Activated CD8-positive, alpha-beta memory T cell treated with anti-CD3 and anti-CD28 coated beads, Interleukin-2, amount 50 U/mL, for 1 hour (primary cell): Measurements from ENCODE around the gene SLC35G3.
"Not testable (repeated sequence)": the region's sequence is repeated elsewhere in the genome, so short reads cannot be mapped to it uniquely, and the experiment has no call there.

Experiments
- DNase-seq: peaks from one replicate; pipeline ENCODE4 v3.0.0-alpha.2; 2020; ENCODE audit errors: extremely low read depth

The SLC35G3 gene

GRCh38 chr17:35164716-35165115, 29.5 kb downstream of the SLC35G3 start:
- no peak for DNase-seq

GRCh38 chr17:35163886-35164285, 30.3 kb downstream of the SLC35G3 start:
- DNase-seq = no peak

- DNase-seq = no peak
Observed at GRCh38 chr17:35162755-35163154, 31.4 kb downstream of the SLC35G3 start.

- DNase-seq = no peak
Observed at GRCh38 chr17:35161281-35161761, 32.9 kb downstream of the SLC35G3 start.

- DNase-seq = peak; percentile 47
Observed at GRCh38 chr17:35160354-35161201, 33.6 kb downstream of the SLC35G3 start.

GRCh38 chr17:35159940-35160339, 34.3 kb downstream of the SLC35G3 start:
- DNase-seq = no peak

DNA sequence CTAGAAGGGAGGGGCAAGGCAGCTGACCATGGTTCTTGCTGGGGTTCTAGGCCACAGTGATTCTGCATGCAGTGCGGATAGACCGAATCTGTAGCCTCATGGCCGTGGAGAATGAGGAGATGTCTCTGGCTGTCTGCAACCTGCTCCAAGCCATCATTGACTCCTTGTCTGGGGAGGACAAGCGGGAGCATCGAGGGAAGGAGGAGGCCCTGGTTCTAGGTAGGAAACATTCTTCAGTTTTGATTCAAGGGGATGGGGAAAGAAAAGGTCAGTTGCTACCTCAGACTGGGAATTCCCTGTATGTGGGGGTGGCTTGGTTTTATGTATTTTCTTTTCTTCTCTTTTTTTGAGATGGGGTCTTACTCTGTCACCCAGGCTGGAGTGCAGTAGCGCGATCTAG, 38.9 kb downstream of the SLC35G3 start:
- DNase-seq = no peak

DNA sequence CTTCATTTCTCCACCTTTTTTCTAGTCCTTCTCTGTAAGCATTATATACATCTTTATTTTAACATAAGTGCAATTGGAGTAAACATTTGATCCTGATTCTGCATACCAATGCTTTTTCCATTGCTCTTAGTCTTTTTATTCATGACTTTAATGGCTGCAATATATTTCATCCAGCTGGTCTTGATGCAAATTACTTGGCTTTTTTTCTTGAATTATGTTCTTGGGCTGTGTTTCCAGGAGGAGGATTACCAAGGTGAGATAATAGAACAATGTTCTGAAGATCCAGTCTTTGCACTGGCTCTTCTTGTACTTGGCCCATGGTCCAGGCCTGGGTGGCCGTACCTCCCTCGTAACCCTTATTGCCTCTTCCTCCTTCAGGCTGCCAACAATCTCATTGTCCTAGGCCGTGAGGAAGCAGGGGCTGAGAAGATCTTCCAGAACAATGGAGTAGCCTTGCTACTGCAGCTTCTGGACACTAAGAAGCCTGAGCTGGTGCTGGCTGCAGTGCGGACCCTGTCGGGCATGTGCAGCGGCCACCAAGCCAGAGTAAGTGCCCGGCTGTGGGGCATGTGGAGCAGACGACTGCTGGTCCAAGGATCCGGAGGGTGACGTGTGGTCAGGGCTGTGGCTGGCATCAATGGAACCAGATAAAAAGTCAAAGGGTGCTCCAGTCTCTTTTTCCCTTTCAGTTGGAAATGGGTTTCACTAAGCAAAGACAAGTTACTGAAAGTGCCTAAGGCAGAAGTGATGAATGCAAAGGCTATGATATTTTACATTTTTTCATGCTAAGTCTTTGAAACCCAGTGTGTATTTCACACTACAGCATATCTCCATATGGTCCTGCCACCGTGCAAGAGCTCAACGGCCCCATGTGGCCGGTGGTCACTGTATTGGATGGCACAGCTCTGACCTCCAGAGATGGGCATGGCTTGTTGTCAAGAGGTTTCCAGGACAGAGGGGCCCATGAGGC, 39.7 kb downstream of the SLC35G3 start:
- no peak for DNase-seq

DNA sequence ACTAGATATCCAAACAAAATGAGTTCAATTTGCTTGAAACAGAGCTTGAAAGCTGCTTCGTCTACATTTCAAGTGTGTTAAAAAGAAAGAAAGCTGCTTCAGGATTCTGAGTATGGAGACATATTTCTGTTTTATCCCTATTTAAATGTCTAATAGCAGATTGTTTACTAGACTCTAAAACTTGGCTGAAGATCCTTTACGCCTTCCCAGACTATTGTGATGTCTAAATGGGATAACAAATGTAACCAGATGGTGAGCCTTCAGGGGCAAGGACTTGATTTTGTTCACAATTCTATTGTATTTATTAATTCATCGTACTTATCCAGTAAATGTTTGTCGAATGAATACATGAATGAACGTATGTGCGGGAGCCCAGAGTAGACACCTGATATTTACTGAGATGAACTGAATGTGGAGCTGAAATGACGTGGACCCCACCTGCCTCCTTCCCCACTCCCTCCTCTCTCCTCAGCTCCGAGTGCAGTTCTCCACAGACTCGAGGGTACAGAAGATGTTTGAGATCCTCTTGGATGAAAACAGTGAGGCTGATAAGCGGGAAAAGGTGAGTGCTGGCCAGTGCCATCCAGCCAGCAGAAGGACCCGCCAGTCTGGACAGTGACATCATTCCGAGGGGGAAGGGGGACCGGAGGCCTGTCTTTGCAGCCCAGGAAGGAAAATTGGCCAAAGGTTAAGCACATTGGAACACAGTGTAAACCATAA, 41.6 kb downstream of the SLC35G3 start:
- no peak for DNase-seq

DNA sequence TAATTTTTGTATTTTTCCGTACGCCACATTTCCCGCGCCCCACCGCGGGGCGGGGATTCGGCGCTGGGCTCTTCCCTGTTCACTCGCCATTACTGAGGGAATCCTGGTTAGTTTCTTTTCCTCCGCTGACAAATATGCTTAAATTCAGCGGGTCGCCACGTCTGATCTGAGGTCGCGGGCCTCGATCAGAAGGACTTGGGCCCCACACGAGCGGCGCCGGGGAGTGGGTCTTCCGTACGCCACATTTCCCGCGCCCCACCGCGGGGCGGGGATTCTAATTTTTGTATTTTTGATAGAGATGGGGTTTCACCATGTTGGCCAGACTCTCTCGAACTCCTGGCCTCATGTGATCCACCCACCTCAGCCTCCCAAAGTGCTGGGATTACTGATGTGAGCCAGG, 43.1 kb downstream of the SLC35G3 start:
- not testable (repeated sequence) for DNase-seq

GRCh38 chr17:35149941-35150340, 44.3 kb downstream of the SLC35G3 start:
- DNase-seq = no peak

DNA sequence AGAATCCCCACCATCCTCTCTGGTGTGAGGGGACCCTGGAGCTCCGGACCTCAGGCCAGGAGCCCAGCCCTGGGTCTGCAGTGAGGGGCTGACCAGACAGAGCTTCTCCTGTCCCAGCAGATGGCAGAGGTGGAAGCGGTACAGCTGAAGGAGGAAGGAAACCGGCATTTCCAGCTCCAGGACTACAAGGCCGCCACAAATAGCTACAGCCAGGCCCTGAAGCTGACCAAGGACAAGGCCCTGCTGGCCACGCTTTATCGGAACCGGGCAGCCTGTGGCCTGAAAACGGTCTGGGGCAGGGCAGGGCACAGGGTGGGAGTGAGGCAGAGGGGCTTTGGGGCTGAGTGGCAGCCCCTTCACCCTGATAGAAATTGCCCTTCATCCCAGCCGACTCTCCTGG, 46.0 kb downstream of the SLC35G3 start:
- no peak for DNase-seq

- no peak for DNase-seq
Observed at GRCh38 chr17:35147375-35147905, 46.8 kb downstream of the SLC35G3 start, which contains the start of gene UNC45B. UNC45B (plus strand) TSS chr17:35147817; CDS start chr17:35148264, 447 bp downstream.

GRCh38 chr17:35146214-35146833, 47.9 kb downstream of the SLC35G3 start:
- DNase-seq = no peak

DNA sequence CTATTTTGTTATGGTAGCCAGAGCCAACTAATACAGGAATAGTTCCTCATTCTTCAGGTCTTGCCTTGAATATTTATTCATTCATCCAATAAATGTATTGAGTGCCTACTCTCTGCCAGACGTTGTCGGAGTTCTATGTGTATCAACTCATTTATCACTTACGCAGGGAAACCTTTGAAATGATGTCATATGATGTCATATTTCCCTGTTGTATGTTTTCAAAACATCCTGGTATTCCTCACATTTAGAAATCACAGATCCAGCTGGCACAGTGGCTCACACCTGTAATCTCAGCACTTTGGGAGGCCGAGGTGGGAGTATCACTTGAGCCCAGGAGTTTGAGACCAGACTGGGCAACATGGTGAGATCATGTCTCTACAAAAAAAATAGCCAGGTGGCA, 49.4 kb downstream of the SLC35G3 start:
- no peak for DNase-seq
